HCEC 1CT (cell line): Measurements from ENCODE around the gene KIF6.
"Not testable (repeated sequence)": the region's sequence is repeated elsewhere in the genome, so short reads cannot be mapped to it uniquely, and the experiment has no call there.

Experiments used
- DNase-seq: peaks from one replicate; pipeline ENCODE4 v3.0.0-alpha.2; 2017

Gene KIF6

GRCh38 chr6:39302669-39303424, 422.4 kb downstream of the KIF6 start:
- peak; percentile 9 for DNase-seq

- DNase-seq = no peak
Observed at GRCh38 chr6:39302011-39302410, 423.2 kb downstream of the KIF6 start.

- DNase-seq = no peak
Observed at GRCh38 chr6:39301606-39302005, 423.6 kb downstream of the KIF6 start.

- no peak for DNase-seq
Observed at GRCh38 chr6:39300739-39301138, 424.5 kb downstream of the KIF6 start.

- no peak for DNase-seq
Observed at GRCh38 chr6:39298061-39298460, 427.1 kb downstream of the KIF6 start.

GRCh38 chr6:39296745-39297640, 428.2 kb downstream of the KIF6 start:
- no peak for DNase-seq

GRCh38 chr6:39295611-39296011, 429.6 kb downstream of the KIF6 start:
- no peak for DNase-seq

GRCh38 chr6:39294899-39295298, 430.3 kb downstream of the KIF6 start:
- no peak for DNase-seq

- no peak for DNase-seq
Observed at GRCh38 chr6:39294133-39294532, 431.1 kb downstream of the KIF6 start.

- no peak for DNase-seq
Observed at GRCh38 chr6:39292637-39293036, 432.6 kb downstream of the KIF6 start.

- no peak for DNase-seq
Observed at GRCh38 chr6:39289490-39289889, 435.7 kb downstream of the KIF6 start.

GRCh38 chr6:39287601-39288000, 437.6 kb downstream of the KIF6 start:
- DNase-seq = no peak

- not testable (repeated sequence) for DNase-seq
Observed at GRCh38 chr6:39286596-39286995, 438.6 kb downstream of the KIF6 start.

- DNase-seq = no peak
Observed at GRCh38 chr6:39282774-39283173, 442.4 kb downstream of the KIF6 start.

GRCh38 chr6:39281312-39281980, 443.8 kb downstream of the KIF6 start:
- no peak for DNase-seq

- no peak for DNase-seq
Observed at GRCh38 chr6:39280247-39280731, 444.9 kb downstream of the KIF6 start.
